ENCODE results near the gene ARFRP1.

Gene ARFRP1

DNA sequence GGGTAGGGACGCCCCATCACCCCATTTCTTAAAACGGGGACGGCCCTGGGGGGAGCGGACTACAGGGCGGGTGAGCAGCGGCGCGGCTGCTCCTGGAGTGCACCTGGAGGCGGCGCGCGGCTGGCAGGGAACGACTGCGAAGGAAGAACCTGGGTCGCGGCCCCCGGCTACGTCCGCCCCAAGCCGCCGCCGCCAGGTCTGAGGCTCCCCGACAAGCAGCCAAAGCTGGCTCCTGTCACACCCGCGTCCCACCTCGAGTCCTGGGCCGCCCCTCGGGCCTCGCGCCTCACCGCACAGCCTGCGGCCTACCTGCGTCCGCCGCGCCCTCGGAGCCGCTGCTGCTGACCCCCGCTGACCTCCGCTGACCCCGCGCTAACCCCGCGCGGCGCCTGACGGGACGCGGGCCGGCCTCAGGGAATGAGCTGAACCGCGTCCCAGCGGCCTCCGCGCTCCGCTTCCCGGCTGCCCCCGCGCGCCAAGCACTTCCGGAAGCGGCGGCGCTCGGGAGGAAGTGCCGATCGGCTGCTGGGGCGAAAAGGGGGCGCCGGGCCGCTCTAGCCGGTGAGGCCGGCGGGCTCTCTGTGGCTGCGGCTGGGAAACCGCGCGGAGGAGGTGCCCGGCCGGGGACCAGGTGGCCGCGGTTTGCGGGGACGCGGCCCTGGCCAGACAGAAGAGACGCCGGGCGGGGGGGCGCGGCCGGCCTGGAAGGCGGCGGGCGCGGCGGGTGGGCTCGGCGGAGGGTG is at the start of gene ARFRP1, which contains the start of gene ZGPAT:
Gene ARFRP1, minus strand, starts transcription at position 419 of the 743 bp plus-strand sequence. CDS start 885 bp downstream, outside the sequence.
Gene ZGPAT, plus strand, starts transcription at position 482 of the 743 bp plus-strand sequence. CDS start 542 bp downstream, outside the sequence.
- peak; percentile 23 for DNase-seq

GRCh38 chr20:63756648-63756991 is 48.8 kb upstream of the ARFRP1 start:
- no peak for DNase-seq

DNA sequence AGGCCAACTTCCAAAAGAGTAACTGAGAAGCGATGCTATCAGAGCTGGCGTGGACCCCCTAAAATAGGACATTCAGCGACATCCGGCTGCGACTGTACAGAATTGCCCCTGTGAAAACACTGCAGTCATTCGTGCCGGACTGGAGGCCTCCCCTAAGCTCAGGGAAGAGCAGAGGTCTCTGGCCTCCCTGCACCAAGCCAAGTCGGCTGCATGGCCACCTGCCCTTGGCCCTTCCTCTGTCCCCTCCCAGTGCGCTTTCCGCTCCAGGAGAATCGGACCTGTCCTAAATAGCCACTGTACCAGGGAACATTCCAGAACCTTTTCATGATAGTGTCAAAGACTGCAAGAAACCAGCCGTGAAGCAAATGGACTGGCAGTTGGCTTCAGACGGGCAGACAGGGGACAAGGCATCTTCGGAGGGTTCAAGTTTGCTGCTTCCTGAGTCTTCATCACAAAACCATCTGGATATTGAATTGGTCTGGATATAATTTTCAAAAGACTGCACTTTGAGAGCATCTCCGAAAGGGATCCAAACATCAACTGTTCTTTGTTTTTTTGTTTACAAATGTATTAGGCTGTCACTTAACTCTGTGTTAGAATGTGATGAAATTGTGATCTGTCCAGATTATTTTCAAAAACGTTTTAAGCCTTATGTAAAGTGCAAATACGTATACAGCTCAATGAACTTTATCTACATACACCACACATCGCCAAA is 48.3 kb upstream of the ARFRP1 start:
- no peak for DNase-seq

DNA sequence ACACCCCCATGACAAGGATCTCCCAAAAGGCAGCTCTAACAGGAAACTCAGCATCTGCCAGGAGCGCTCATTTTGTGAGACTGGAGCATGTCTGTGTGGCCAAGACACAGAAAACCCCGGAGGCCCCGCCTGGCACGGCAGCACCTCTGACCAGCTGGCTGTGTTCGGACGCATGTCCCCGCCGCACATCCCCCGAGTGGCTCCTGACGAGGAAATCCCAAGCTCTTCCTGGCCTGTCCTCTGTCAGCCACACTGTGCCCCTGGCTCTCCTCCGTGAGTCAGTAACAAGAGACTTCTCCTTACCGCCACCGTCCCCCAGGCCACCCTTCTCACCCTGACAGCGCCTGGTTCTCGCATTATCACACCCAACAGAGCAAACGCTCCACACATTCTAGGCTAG is 46.2 kb upstream of the ARFRP1 start:
- DNase-seq, result no peak

GRCh38 chr20:63753381-63753780 is 45.6 kb upstream of the ARFRP1 start:
- no peak for DNase-seq

DNA sequence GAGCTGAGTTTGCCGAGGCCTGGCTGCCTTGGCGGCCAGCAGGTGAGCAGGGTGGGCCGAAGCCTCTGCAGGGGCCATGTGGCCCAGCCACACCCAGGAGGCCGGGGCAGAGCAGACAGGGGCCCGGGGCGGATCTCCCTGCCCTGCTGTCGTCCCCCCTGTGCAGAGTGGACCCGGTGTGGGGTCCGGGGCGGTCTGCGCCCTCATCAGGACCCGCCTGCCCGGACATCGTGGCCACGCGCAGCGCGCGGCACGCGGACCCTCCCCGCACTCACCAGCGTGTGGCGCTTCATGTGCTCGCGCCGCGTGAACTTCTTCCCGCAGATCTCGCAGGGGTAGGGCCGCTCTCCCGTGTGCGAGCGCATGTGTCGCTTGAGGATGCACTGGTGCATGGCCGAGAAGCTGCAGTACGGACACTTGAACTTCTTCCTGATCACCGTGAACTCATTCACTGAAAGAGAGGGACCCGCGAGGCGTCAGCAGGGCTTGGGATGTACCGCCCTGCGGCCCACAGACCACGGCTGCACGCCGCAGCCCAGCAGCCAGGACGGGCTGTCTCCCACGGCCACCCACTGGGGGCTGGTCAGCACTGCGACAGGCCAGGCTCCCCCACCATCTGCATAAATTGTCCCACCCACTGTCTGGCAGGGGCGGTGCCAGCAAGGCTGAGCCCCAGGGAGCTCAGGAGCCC is 44.8 kb upstream of the ARFRP1 start:
- no peak for DNase-seq

- no peak for DNase-seq
Measured at GRCh38 chr20:63751471-63752271, 43.9 kb upstream of the ARFRP1 start.

GRCh38 chr20:63750807-63751470 is 43.2 kb upstream of the ARFRP1 start:
- no peak for DNase-seq

GRCh38 chr20:63749597-63750508 is 42.1 kb upstream of the ARFRP1 start:
- DNase-seq, result no peak

DNA sequence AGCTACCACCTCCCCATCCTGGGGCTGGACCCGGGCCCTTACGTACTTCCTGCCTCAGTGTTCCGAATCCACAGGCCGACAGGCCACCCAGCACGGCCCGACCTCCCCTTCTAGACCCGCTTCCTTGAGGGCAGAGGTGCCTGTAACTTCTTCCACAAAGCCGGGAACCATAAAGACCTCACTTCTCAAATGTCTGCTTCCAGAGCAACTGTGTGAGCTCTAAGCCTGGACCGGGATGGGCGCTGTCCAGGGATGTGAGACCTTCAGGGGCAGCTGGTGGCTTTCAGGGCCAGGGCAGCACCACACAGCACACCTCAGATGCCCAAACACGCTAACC is 41.1 kb upstream of the ARFRP1 start:
- DNase-seq, result no peak

DNA sequence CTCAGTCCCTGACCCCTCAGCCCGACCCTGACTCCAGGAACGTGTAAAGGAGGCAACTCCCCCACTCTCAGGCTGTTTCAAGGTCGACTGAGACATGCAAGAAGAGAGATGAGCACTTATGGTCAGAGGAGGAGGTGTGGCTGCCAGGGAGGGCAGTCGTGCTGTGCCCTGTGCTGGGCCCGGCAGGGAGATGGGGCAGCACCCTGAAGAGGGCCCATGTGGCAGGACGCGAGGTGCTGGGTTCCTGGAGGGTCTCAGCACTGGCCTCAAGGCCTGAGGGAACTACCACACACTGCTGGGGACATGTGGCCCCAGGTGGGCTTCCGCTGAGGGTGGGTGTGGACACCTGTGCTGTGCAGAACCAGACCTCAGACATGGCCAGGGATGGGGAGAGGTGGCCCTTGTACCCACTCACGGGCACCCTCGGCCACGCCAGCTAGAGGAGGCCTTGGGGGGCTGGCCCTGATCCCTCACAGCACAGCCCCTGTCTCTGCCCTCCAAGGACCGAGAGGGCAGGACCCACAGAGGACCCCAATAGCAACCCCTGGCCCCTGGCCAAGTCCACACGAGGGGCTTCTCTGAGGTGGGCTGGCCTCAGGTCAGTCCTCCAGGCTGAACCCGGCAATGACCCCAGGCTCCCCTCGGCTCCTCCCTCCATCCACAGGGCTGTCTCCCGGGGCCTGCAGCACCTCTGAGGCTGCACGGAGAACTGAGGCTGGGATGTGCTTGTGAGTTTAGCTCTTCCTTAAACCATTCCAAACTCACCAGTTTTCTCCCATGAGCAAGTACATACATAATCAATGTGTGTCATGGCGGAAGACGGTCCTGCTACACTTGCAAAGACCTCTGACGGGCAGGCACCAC is 40.5 kb upstream of the ARFRP1 start:
- DNase-seq, result no peak

DNA sequence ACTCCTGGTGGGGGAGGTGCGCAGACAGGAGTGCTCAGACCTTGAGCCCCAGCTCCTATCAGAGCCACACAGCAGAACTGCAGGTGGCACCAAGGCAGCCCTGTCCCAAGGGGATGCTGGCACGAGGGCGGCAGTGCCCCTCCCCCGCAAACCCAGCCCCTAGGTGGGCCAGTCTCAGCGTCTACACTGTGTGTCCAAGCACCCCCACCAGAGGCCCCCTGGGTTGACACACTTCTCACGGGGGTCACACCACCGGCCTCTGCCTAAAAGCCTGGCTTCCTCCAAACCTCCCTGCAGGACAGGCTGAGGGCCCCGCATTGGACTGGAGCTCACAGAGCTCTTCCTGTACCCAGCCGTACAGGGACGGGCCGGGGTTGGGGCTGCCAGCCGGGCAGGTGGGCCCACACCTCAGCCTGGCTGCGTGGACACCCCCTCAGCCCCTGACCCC is 39.9 kb upstream of the ARFRP1 start:
- DNase-seq, result no peak

DNA sequence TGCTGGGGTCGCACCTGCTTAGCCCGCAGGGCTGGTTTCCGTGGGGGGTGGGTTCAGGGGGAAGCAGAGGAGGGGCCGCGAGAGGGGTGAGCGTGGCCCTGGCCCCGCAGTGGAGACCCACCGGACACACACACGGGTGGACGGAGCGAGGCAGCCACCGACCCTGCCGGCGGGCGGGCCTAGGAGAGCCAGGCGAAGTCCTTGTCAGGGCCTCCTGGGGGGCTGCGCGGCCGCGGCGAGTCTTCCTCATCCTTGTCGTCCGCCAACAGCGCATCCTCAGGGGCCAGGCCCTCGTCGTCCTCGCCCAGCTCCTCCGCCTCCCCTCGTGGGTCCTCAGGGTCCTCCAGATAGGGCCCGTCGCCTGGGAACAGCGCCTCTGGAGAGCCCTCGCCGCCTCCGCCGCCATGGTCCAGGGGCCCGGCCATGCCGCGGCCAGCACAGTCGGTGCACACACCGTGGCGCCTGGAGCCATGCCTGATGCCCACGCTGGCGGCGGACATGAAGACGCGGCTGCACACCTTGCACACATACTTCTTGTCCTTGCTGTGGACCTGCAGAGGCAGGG is 39.1 kb upstream of the ARFRP1 start:
- DNase-seq, result no peak

GRCh38 chr20:63745961-63746731 is 38.4 kb upstream of the ARFRP1 start:
- DNase-seq, result no peak

GRCh38 chr20:63745424-63745805 is 37.6 kb upstream of the ARFRP1 start:
- DNase-seq, result no peak

DNA sequence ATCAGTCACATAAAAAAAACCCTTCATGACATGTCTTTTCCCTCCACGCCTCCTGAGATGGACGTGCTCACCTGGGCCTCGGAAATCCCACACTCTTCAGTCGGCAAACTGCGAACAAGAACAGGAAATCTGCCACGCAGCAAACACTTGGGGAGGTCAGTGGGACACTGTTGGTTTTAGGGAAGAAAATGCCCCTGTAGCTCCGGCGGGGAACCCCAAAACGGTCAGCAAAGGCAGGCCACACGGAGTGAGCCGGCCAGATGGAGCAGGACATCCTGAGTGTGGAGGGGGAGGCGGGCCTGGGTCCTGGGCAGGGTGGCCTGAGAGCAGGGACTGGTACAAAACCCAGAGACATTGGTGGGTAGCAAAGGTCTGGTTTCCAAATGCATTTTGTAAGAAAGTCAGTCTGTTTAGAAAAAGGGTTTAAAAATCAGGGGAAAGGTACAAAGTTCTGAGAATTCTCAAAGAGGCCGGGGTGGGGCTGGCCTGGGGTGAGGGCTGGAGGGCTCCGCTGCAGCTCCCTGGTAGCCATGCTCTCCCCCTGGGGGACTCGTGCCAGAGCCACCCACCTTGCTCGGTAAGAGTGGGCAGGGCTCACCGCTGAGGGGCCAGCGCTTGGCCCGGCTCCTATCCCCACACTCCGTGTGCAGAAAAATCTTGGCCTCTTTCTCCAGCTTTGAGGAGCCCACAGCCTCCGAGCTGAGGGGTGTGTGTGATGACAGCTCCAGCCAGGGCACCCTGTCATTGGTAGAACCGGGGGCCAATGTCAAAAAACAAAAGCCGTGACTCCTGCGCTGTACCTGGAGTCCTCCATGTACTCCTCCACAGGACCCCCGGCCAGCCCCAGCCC is 37.0 kb upstream of the ARFRP1 start:
- no peak for DNase-seq

GRCh38 chr20:63744158-63744557 is 36.4 kb upstream of the ARFRP1 start:
- DNase-seq, result no peak
